ENCODE data around the gene ZFP69B. TPM values are rescaled to one million over a fixed set of nuclear protein-coding genes. Genes with fewer than 3 reads are reported as not detected.

The ZFP69B gene
- total RNA-seq, 1 donor = 4.7 TPM

DNA sequence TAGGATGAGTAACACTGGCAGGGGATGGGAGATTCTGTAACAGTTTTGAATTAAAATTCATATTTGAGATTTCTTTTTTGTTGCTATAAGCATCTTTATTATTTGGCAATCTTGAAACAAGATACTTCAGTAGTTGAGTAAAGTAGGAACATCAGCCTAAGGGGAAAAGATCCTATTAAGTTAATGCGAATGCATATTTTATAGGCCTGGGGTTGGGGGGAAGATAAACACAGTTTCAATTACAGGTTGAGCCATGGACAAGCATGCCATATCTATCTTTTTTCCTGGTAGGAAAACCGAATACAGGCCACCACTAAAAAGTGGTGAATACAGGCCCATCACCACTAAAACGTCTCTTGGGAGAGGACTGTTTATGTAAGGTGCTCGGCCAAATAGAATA is 44.5 kb upstream of the ZFP69B start:
- H4K20me1 ChIP-seq (ENCODE audit: insufficient read depth, low read length) = peaks cover 3% of the 10 kb centered on the region
- no peak overlapping the region for H3K4me2 ChIP-seq (ENCODE audit: insufficient read depth, low read length)
- TF ChIP-seq CTCF (IDR thresholded peaks at IDR 0.05; ENCODE audit: extremely low read depth, low read depth, low read length) = no peak
- no peak overlapping the region for H3K4me3 ChIP-seq (ENCODE audit: insufficient read depth, low read length)
- no peak overlapping the region for H3K27ac ChIP-seq (ENCODE audit: low read depth, low read length)
- H3K9me3 ChIP-seq (ENCODE audit: low read depth, low read length) = no peaks in the 10 kb centered on the region
- no peaks in the 10 kb centered on the region for H3K4me1 ChIP-seq (ENCODE audit: insufficient read depth, low read length)
- no peak overlapping the region for H2AFZ ChIP-seq (ENCODE audit: low read length)
- H3K27me3 ChIP-seq (ENCODE audit: insufficient read depth, low read length) = no peaks in the 10 kb centered on the region
- H3K36me3 ChIP-seq (ENCODE audit: insufficient read depth, low read length) = peaks cover 22% of the 10 kb centered on the region
- DNase-seq (ENCODE audit: insufficient read length, low spot score, missing footprints) = no peak
- peaks cover 59% of the 10 kb centered on the region for H3K79me2 ChIP-seq (ENCODE audit: insufficient read depth, low read length)

- no peak overlapping the region for H3K27ac ChIP-seq (ENCODE audit: low read depth, low read length)
- no peak for TF ChIP-seq CTCF (IDR thresholded peaks at IDR 0.05; ENCODE audit: extremely low read depth, low read depth, low read length)
- no peak for DNase-seq (ENCODE audit: insufficient read length, low spot score, missing footprints)
- H3K4me3 ChIP-seq (ENCODE audit: insufficient read depth, low read length) = no peak overlapping the region
- H3K27me3 ChIP-seq (ENCODE audit: insufficient read depth, low read length) = no peaks in the 10 kb centered on the region
- H3K79me2 ChIP-seq (ENCODE audit: insufficient read depth, low read length) = peaks cover 47% of the 10 kb centered on the region
- peaks cover 3% of the 10 kb centered on the region for H4K20me1 ChIP-seq (ENCODE audit: insufficient read depth, low read length)
- H3K4me2 ChIP-seq (ENCODE audit: insufficient read depth, low read length) = no peak overlapping the region
- no peak overlapping the region for H2AFZ ChIP-seq (ENCODE audit: low read length)
- H3K9me3 ChIP-seq (ENCODE audit: low read depth, low read length) = no peaks in the 10 kb centered on the region
- no peaks in the 10 kb centered on the region for H3K4me1 ChIP-seq (ENCODE audit: insufficient read depth, low read length)
- H3K36me3 ChIP-seq (ENCODE audit: insufficient read depth, low read length) = peaks cover 22% of the 10 kb centered on the region
Measured at GRCh38 chr1:40407453-40407852, 42.8 kb upstream of the ZFP69B start.

DNA sequence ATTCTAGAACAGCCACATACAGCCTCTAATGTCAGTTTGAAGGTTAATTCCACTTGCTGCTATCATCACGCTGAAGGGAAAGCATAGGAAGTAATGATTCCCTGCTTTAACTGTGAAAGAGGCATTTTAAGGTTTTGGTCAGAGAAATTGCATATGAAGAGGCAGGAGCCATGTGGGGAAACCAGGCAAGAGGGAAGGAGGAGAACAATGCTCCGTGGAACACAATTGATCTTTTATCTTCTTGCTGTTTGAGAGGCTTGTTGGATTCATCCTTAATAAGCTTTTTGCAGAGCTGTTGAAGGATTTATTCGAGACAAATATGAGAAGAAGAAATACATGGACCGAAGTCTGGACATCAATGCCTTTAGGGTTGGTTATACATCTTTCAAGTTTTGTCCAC is 40.8 kb upstream of the ZFP69B start:
- H4K20me1 ChIP-seq (ENCODE audit: insufficient read depth, low read length) = no peaks in the 10 kb centered on the region
- H3K4me2 ChIP-seq (ENCODE audit: insufficient read depth, low read length) = no peak overlapping the region
- no peak for DNase-seq (ENCODE audit: insufficient read length, low spot score, missing footprints)
- no peak overlapping the region for H2AFZ ChIP-seq (ENCODE audit: low read length)
- H3K4me3 ChIP-seq (ENCODE audit: insufficient read depth, low read length) = no peak overlapping the region
- no peaks in the 10 kb centered on the region for H3K4me1 ChIP-seq (ENCODE audit: insufficient read depth, low read length)
- no peaks in the 10 kb centered on the region for H3K27me3 ChIP-seq (ENCODE audit: insufficient read depth, low read length)
- no peaks in the 10 kb centered on the region for H3K9me3 ChIP-seq (ENCODE audit: low read depth, low read length)
- H3K36me3 ChIP-seq (ENCODE audit: insufficient read depth, low read length) = peaks cover 34% of the 10 kb centered on the region
- no peak for TF ChIP-seq CTCF (IDR thresholded peaks at IDR 0.05; ENCODE audit: extremely low read depth, low read depth, low read length)
- no peak overlapping the region for H3K27ac ChIP-seq (ENCODE audit: low read depth, low read length)
- peaks cover 29% of the 10 kb centered on the region for H3K79me2 ChIP-seq (ENCODE audit: insufficient read depth, low read length)

- H3K27ac ChIP-seq (ENCODE audit: low read depth, low read length) = no peak overlapping the region
- DNase-seq (ENCODE audit: insufficient read length, low spot score, missing footprints) = no peak
- TF ChIP-seq CTCF (IDR thresholded peaks at IDR 0.05; ENCODE audit: extremely low read depth, low read depth, low read length) = no peak
Measured at GRCh38 chr1:40411294-40411693, 39.0 kb upstream of the ZFP69B start.

More at GRCh38 chr1:40411294-40411693, 39.0 kb upstream of the ZFP69B start:
- no peak overlapping the region for H2AFZ ChIP-seq (ENCODE audit: low read length)
- no peaks in the 10 kb centered on the region for H3K9me3 ChIP-seq (ENCODE audit: low read depth, low read length)
- H3K36me3 ChIP-seq (ENCODE audit: insufficient read depth, low read length) = peaks cover 52% of the 10 kb centered on the region
- H4K20me1 ChIP-seq (ENCODE audit: insufficient read depth, low read length) = no peaks in the 10 kb centered on the region
- H3K79me2 ChIP-seq (ENCODE audit: insufficient read depth, low read length) = peaks cover 18% of the 10 kb centered on the region
- H3K4me1 ChIP-seq (ENCODE audit: insufficient read depth, low read length) = no peaks in the 10 kb centered on the region
- H3K4me3 ChIP-seq (ENCODE audit: insufficient read depth, low read length) = no peak overlapping the region
- H3K27me3 ChIP-seq (ENCODE audit: insufficient read depth, low read length) = no peaks in the 10 kb centered on the region
- H3K4me2 ChIP-seq (ENCODE audit: insufficient read depth, low read length) = no peak overlapping the region

Data from osteoblast (primary cell).